GM21367 (cell line): ENCODE results near the gene PDCD5.

Source experiments
- ATAC-seq: cut with Tn5 transposase; IDR thresholded peaks from one replicate; pipeline ENCODE4 v1.9.1; 2021; ENCODE audit not compliant: unreplicated experiment

Gene PDCD5

GRCh38 chr19:32630338-32630737, 49.3 kb downstream of the PDCD5 start:
- ATAC-seq, result no peak

- ATAC-seq, result no peak
Measured at GRCh38 chr19:32631381-32631780, 50.4 kb downstream of the PDCD5 start.
